ENCODE data around the gene GPR65.

GPR65 gene

GRCh38 chr14:87994974-87995373, 10.0 kb upstream of the GPR65 start:
- no peak for DNase-seq
- peak overlapping the region; percentile 40 for H3K4me3 Mint-ChIP-seq
- H3K4me1 Mint-ChIP-seq (ENCODE audit: low read depth) = peaks cover 55% of the 10 kb centered on the region
- no peaks in the 10 kb centered on the region for H3K27me3 Mint-ChIP-seq
- H3K36me3 Mint-ChIP-seq (ENCODE audit: low read depth) = peaks cover 11% of the 10 kb centered on the region
- H3K9me3 Mint-ChIP-seq = peaks cover 4% of the 10 kb centered on the region
- peak overlapping the region; percentile 98 for H3K27ac Mint-ChIP-seq

- Mint-ChIP-seq H3K36me3 (ENCODE audit: low read depth) (peaks cover 11% of the 10 kb centered on the region), H3K4me1 (ENCODE audit: low read depth) (peaks cover 52% of the 10 kb centered on the region), H3K27me3 (no peaks in the 10 kb centered on the region), H3K4me3 (no peak overlapping the region), H3K9me3 (peaks cover 4% of the 10 kb centered on the region), H3K27ac (peak overlapping the region; percentile 98)
- no peak for DNase-seq
These were observed 9.2 kb upstream of the GPR65 start for GRCh38 chr14:87995500-87996290.

- Mint-ChIP-seq H3K4me3 (no peak overlapping the region), H3K4me1 (ENCODE audit: low read depth) (peaks cover 51% of the 10 kb centered on the region), H3K27ac (no peak overlapping the region)
These were observed 8.7 kb upstream of the GPR65 start for GRCh38 chr14:87996291-87996592.

GRCh38 chr14:87998482-87998881, 6.5 kb upstream of the GPR65 start:
- peaks cover 49% of the 10 kb centered on the region for H3K4me1 Mint-ChIP-seq (ENCODE audit: low read depth)
- H3K27ac Mint-ChIP-seq = no peak overlapping the region
- peaks cover under 1% of the 10 kb centered on the region for H3K36me3 Mint-ChIP-seq (ENCODE audit: low read depth)
- H3K4me3 Mint-ChIP-seq = no peak overlapping the region
- no peak for DNase-seq
- no peaks in the 10 kb centered on the region for H3K27me3 Mint-ChIP-seq
- peaks cover 4% of the 10 kb centered on the region for H3K9me3 Mint-ChIP-seq

More at GRCh38 chr14:87996291-87996592, 8.7 kb upstream of the GPR65 start:
- Mint-ChIP-seq H3K9me3 (peaks cover 4% of the 10 kb centered on the region), H3K36me3 (ENCODE audit: low read depth) (peaks cover 11% of the 10 kb centered on the region), H3K27me3 (no peaks in the 10 kb centered on the region)
- DNase-seq = no peak

- Mint-ChIP-seq H3K36me3 (ENCODE audit: low read depth) (no peaks in the 10 kb centered on the region), H3K4me3 (no peak overlapping the region), H3K27ac (no peak overlapping the region), H3K4me1 (ENCODE audit: low read depth) (peaks cover 45% of the 10 kb centered on the region), H3K9me3 (peaks cover 4% of the 10 kb centered on the region), H3K27me3 (no peaks in the 10 kb centered on the region)
- DNase-seq = no peak
These were observed 5.7 kb upstream of the GPR65 start for GRCh38 chr14:87999277-87999676.

- Mint-ChIP-seq H3K4me3 (no peak overlapping the region), H3K27me3 (no peaks in the 10 kb centered on the region), H3K27ac (peak overlapping the region; percentile 42), H3K9me3 (no peaks in the 10 kb centered on the region), H3K4me1 (ENCODE audit: low read depth) (peaks cover 42% of the 10 kb centered on the region), H3K36me3 (ENCODE audit: low read depth) (peaks cover 14% of the 10 kb centered on the region)
- no peak for DNase-seq
These were observed 2.4 kb upstream of the GPR65 start for GRCh38 chr14:88002421-88003075.

- H3K9me3 Mint-ChIP-seq = no peaks in the 10 kb centered on the region
- no peaks in the 10 kb centered on the region for H3K27me3 Mint-ChIP-seq
- H3K4me1 Mint-ChIP-seq (ENCODE audit: low read depth) = peaks cover 49% of the 10 kb centered on the region
- no peak for DNase-seq
- no peak overlapping the region for H3K4me3 Mint-ChIP-seq
- peaks cover 19% of the 10 kb centered on the region for H3K36me3 Mint-ChIP-seq (ENCODE audit: low read depth)
- H3K27ac Mint-ChIP-seq = no peak overlapping the region
These were observed 1.5 kb upstream of the GPR65 start for GRCh38 chr14:88003425-88003824.

- no peaks in the 10 kb centered on the region for H3K9me3 Mint-ChIP-seq
- DNase-seq = no peak
- no peaks in the 10 kb centered on the region for H3K27me3 Mint-ChIP-seq
- peaks cover 31% of the 10 kb centered on the region for H3K36me3 Mint-ChIP-seq (ENCODE audit: low read depth)
- H3K4me3 Mint-ChIP-seq = peak overlapping the region; percentile 81
- peak overlapping the region; percentile 86 for H3K27ac Mint-ChIP-seq
- H3K4me1 Mint-ChIP-seq (ENCODE audit: low read depth) = peaks cover 61% of the 10 kb centered on the region
These were observed 364 bp upstream of the GPR65 start for GRCh38 chr14:88004506-88005036.

- H3K36me3 Mint-ChIP-seq (ENCODE audit: low read depth) = peaks cover 46% of the 10 kb centered on the region
- H3K27ac Mint-ChIP-seq = peak overlapping the region; percentile 98
- H3K9me3 Mint-ChIP-seq = no peaks in the 10 kb centered on the region
- H3K27me3 Mint-ChIP-seq = no peaks in the 10 kb centered on the region
- peak overlapping the region; percentile 81 for H3K4me3 Mint-ChIP-seq
- H3K4me1 Mint-ChIP-seq (ENCODE audit: low read depth) = peaks cover 72% of the 10 kb centered on the region
- DNase-seq = peak; percentile 57
These were observed 1.3 kb downstream of the GPR65 start for GRCh38 chr14:88005978-88006851.

- DNase-seq = no peak
- Mint-ChIP-seq H3K4me1 (ENCODE audit: low read depth) (peaks cover 77% of the 10 kb centered on the region), H3K9me3 (no peaks in the 10 kb centered on the region), H3K27ac (peak overlapping the region; percentile 87), H3K27me3 (no peaks in the 10 kb centered on the region), H3K4me3 (peak overlapping the region; percentile 65), H3K36me3 (ENCODE audit: low read depth) (peaks cover 60% of the 10 kb centered on the region)
These were observed 2.7 kb downstream of the GPR65 start for GRCh38 chr14:88007608-88008007.

- H3K27ac Mint-ChIP-seq = peak overlapping the region; percentile 86
- DNase-seq = no peak
These were observed 3.3 kb downstream of the GPR65 start for GRCh38 chr14:88008039-88008742.

GRCh38 chr14:88009486-88009885, 4.6 kb downstream of the GPR65 start:
- Mint-ChIP-seq H3K4me3 (peak overlapping the region; percentile 69), H3K4me1 (ENCODE audit: low read depth) (peaks cover 80% of the 10 kb centered on the region), H3K27ac (peak overlapping the region; percentile 86), H3K9me3 (no peaks in the 10 kb centered on the region), H3K36me3 (ENCODE audit: low read depth) (peaks cover 67% of the 10 kb centered on the region), H3K27me3 (no peaks in the 10 kb centered on the region)
- DNase-seq = no peak

More at GRCh38 chr14:88008039-88008742, 3.3 kb downstream of the GPR65 start:
- Mint-ChIP-seq H3K4me3 (peak overlapping the region; percentile 69), H3K9me3 (no peaks in the 10 kb centered on the region), H3K36me3 (ENCODE audit: low read depth) (peaks cover 60% of the 10 kb centered on the region), H3K4me1 (ENCODE audit: low read depth) (peaks cover 75% of the 10 kb centered on the region), H3K27me3 (no peaks in the 10 kb centered on the region)

- peaks cover 66% of the 10 kb centered on the region for H3K36me3 Mint-ChIP-seq (ENCODE audit: low read depth)
- no peak for DNase-seq
- peak overlapping the region; percentile 32 for H3K4me3 Mint-ChIP-seq
- H3K4me1 Mint-ChIP-seq (ENCODE audit: low read depth) = peaks cover 77% of the 10 kb centered on the region
- H3K27me3 Mint-ChIP-seq = no peaks in the 10 kb centered on the region
- H3K9me3 Mint-ChIP-seq = no peaks in the 10 kb centered on the region
- peak overlapping the region; percentile 67 for H3K27ac Mint-ChIP-seq
These were observed 5.4 kb downstream of the GPR65 start for GRCh38 chr14:88010331-88010730.

- Mint-ChIP-seq H3K4me3 (no peak overlapping the region), H3K27ac (peak overlapping the region; percentile 13), H3K4me1 (ENCODE audit: low read depth) (peaks cover 76% of the 10 kb centered on the region), H3K9me3 (no peaks in the 10 kb centered on the region), H3K27me3 (no peaks in the 10 kb centered on the region), H3K36me3 (ENCODE audit: low read depth) (peaks cover 73% of the 10 kb centered on the region)
- DNase-seq = no peak
These were observed 7.6 kb downstream of the GPR65 start for GRCh38 chr14:88012495-88012894.

Data from activated T-cell treated with anti-CD3 and anti-CD28 coated beads, Interleukin-2, amount 50 U/mL, for 24 hours (primary cell).